Keratinocyte (primary cell): ENCODE results near the gene NXPH2. TPM values are rescaled to one million over a fixed set of nuclear protein-coding genes. Genes with fewer than 3 reads are reported as not detected.

Experiments used
- DNase-seq: peaks from one replicate; pipeline ENCODE4 v3.0.0-alpha.2; 2011; ENCODE audit warnings: low read depth, missing footprints, low spot score
- FAIRE-seq: peaks from 2 replicates; lab custom pipeline; 2011; peaks lifted over from hg19 to GRCh38; lab: Jason Lieb, UNC
- H2AFZ ChIP-seq: 2 replicates; pipeline ENCODE4 v1.6.0; 2012; ENCODE audit warnings: low read length, control low read depth, inconsistent platforms; ENCODE audit not compliant: control insufficient read depth
- H3K27ac ChIP-seq: 2 replicates; pipeline ENCODE4 v1.5.1; 2011; ENCODE audit warnings: low read length; ENCODE audit not compliant: control insufficient read depth, insufficient read depth
- H3K27me3 ChIP-seq: 3 replicates; pipeline ENCODE4 v1.6.0; 2011; ENCODE audit warnings: low read length; ENCODE audit not compliant: control insufficient read depth, insufficient read depth; ENCODE audit errors: extremely low read depth
- H3K36me3 ChIP-seq, 2 experiments: 2 replicates in 1 of 2; 3 replicates in 1 of 2; pipeline ENCODE4 v1.5.1; 2011; ENCODE audit warnings: low read length in 2 of 2, mild to moderate bottlenecking in 1 of 2; ENCODE audit not compliant: control insufficient read depth in 2 of 2, insufficient read depth in 2 of 2; ENCODE audit errors: extremely low read depth in 1 of 2
- H3K4me1 ChIP-seq: 3 replicates; pipeline ENCODE4 v1.5.1; 2011; ENCODE audit warnings: low read length; ENCODE audit not compliant: control insufficient read depth, insufficient read depth; ENCODE audit errors: extremely low read depth
- H3K4me2 ChIP-seq: 3 replicates; pipeline ENCODE4 v1.6.0; 2011; ENCODE audit warnings: low read depth, low read length; ENCODE audit not compliant: control insufficient read depth, insufficient read depth; ENCODE audit errors: extremely low read depth
- H3K4me3 ChIP-seq, 3 experiments: fragments of 200-600 bp in 1 of 3; sonication (generic) in 1 of 3; 2 replicates in 2 of 3; 3 replicates in 1 of 3; pipeline ENCODE4 v1.5.1; 2011 to 2016; ENCODE audit warnings: low read length in 3 of 3, mild to moderate bottlenecking in 3 of 3, control low read depth in 2 of 3, inconsistent platforms in 1 of 3, low read depth in 1 of 3, mixed read lengths in 1 of 3, mixed run types in 1 of 3, moderate library complexity in 1 of 3; ENCODE audit not compliant: control insufficient read depth in 2 of 3, insufficient read depth in 2 of 3; ENCODE audit errors: extremely low read depth in 1 of 3
- H3K79me2 ChIP-seq: 2 replicates; pipeline ENCODE4 v1.6.0; 2012; ENCODE audit warnings: low read length; ENCODE audit not compliant: control insufficient read depth, insufficient read depth
- H3K9ac ChIP-seq: 3 replicates; pipeline ENCODE4 v1.6.0; 2011; ENCODE audit warnings: low read length; ENCODE audit not compliant: control insufficient read depth, insufficient read depth; ENCODE audit errors: extremely low read depth
- H3K9me1 ChIP-seq: 3 replicates; pipeline ENCODE4 v1.6.0; 2011; ENCODE audit warnings: low read length; ENCODE audit not compliant: control insufficient read depth, insufficient read depth; ENCODE audit errors: extremely low read depth
- H3K9me3 ChIP-seq: 2 replicates; pipeline ENCODE4 v1.5.1; 2012; ENCODE audit warnings: low read depth, low read length; ENCODE audit not compliant: control insufficient read depth
- H4K20me1 ChIP-seq: 3 replicates; pipeline ENCODE4 v1.6.0; 2011; ENCODE audit warnings: low read length; ENCODE audit not compliant: control insufficient read depth, insufficient read depth; ENCODE audit errors: extremely low read depth
- CTCF ChIP-seq, 3 experiments: IDR thresholded peaks in 1 of 3; conservative IDR thresholded peaks in 1 of 3; optimal IDR thresholded peaks in 1 of 3; 2 replicates in 2 of 3; 3 replicates in 1 of 3; pipeline versions ENCODE3 to v1.5.1; 2011; ENCODE audit warnings: low read length in 3 of 3, mild to moderate bottlenecking in 3 of 3, moderate library complexity in 2 of 3, control low read depth in 1 of 3, inconsistent platforms in 1 of 3; ENCODE audit not compliant: insufficient read depth in 2 of 3; ENCODE audit errors: extremely low read depth in 1 of 3
- EZH2 ChIP-seq: IDR thresholded peaks from one replicate; pipeline ENCODE4 v1.6.1; 2012; ENCODE audit warnings: inconsistent platforms, mild to moderate bottlenecking, low read length, moderate library complexity
- dilution Hi-C: fragments of 300-500 bp; cut with MboI; formaldehyde crosslinking; loops from one replicate; pipeline ENCODE4 v1.7.0; 2020; ENCODE audit warnings: low sequenced_read_pairs; ENCODE audit not compliant: extremely low pct_ligation_motif_present
- polyA plus RNA-seq, 5 experiments: library from polyadenylated mRNA; depleted of rRNA in 3 of 5; stranded (reverse) in 3 of 5; stranded (forward) in 1 of 5; unstranded in 1 of 5; fragments of >200 nt; gene quantifications; 1 replicate in 1 of 5; 2 replicates in 3 of 5; 3 replicates in 1 of 5; pipeline versions ENCODE4 v1.2.1 to v1.2.3, GENCODE V29; 2011 to 2012; ENCODE audit warnings: missing spikeins in 2 of 5, low read depth in 1 of 5, low replicate concordance in 1 of 5

NXPH2 gene
- polyA plus RNA-seq, 1 donor (not counting 4 experiments of a cell fraction or from before 2014, with no cell fraction given) = not detected

- H4K20me1 ChIP-seq = no peaks in the 10 kb centered on the region
- TF ChIP-seq CTCF (optimal IDR thresholded peaks at IDR 0.05 in 1 of 3, IDR thresholded peaks at IDR 0.05 in 1 of 3, conservative IDR thresholded peaks at IDR 0.05 in 1 of 3; ENCODE audit: extremely low read depth in 1 of 3, insufficient read depth in 2 of 3, low read length in 3 of 3) = no peak
- TF ChIP-seq EZH2 = no peak
- dilution Hi-C loops = no loop called here
- no peak overlapping the region for H3K27ac ChIP-seq
- H3K9ac ChIP-seq = no peak overlapping the region
- DNase-seq = no peak
- no peak for FAIRE-seq
- H3K79me2 ChIP-seq = no peaks in the 10 kb centered on the region
- no peaks in the 10 kb centered on the region for H3K9me3 ChIP-seq
- peaks cover 5% of the 10 kb centered on the region for H3K4me1 ChIP-seq
- peak overlapping the region; percentile 49 for H3K4me2 ChIP-seq
- no peaks in the 10 kb centered on the region for H3K9me1 ChIP-seq
- no peak overlapping the region for H2AFZ ChIP-seq
- H3K27me3 ChIP-seq = peaks cover 37% of the 10 kb centered on the region
- no peaks in the 10 kb centered on the region for H3K36me3 ChIP-seq
- H3K4me3 ChIP-seq = peak overlapping the region in 2 of 3 experiments; percentile 8 to 18
These were observed 273 bp upstream of the NXPH2 start for GRCh38 chr2:138780446-138780880.

GRCh38 chr2:138779406-138779780 is 797 bp downstream of the NXPH2 start:
- H3K4me1 ChIP-seq = peaks cover 5% of the 10 kb centered on the region
- dilution Hi-C loops = no loop called here
- H3K4me2 ChIP-seq = peak overlapping the region; percentile 91
- H3K36me3 ChIP-seq = no peaks in the 10 kb centered on the region
- no peaks in the 10 kb centered on the region for H4K20me1 ChIP-seq
- no peaks in the 10 kb centered on the region for H3K9me3 ChIP-seq
- no peak overlapping the region for H3K27ac ChIP-seq
- H3K4me3 ChIP-seq = peak overlapping the region in 2 of 3 experiments; percentile 53 to 62
- H3K9ac ChIP-seq = peak overlapping the region; percentile 4
- no peaks in the 10 kb centered on the region for H3K9me1 ChIP-seq
- FAIRE-seq (no peak), DNase-seq (no peak)
- no peaks in the 10 kb centered on the region for H3K79me2 ChIP-seq
- peaks cover 37% of the 10 kb centered on the region for H3K27me3 ChIP-seq
- peak overlapping the region; percentile 60 for H2AFZ ChIP-seq
- no peak for TF ChIP-seq EZH2
- TF ChIP-seq CTCF (optimal IDR thresholded peaks at IDR 0.05 in 1 of 3, IDR thresholded peaks at IDR 0.05 in 1 of 3, conservative IDR thresholded peaks at IDR 0.05 in 1 of 3; ENCODE audit: extremely low read depth in 1 of 3, insufficient read depth in 2 of 3, low read length in 3 of 3) = no peak
